Panc1 (cell line): Measurements from ENCODE around the gene HTRA3. TPM values are rescaled to one million over a fixed set of nuclear protein-coding genes. Genes with fewer than 3 reads are reported as not detected.

Experiments used
- ATAC-seq: fragments of 200-7000 bp; cut with Tn5 transposase; 2 replicates; pipeline ENCODE4 v1.9.1; 2020; ENCODE audit warnings: mild to moderate bottlenecking, moderate library complexity
- BruUV-seq: library from RNA; stranded (reverse); fragments of 400-500 nt; replicated peaks from 2 replicates; lab custom pipeline; 2021; lab: Mats Ljungman, UMichigan
- CTCF ChIA-PET: fragments of 300-600 bp; sonication (Branson Sonifier 250); formaldehyde crosslinking; loops from one replicate; lab custom pipeline; 2022; ENCODE audit warnings: antibody characterized with exemption; lab: Charles Lee
- POLR2A ChIA-PET: fragments of 300-600 bp; sonication (Branson Sonifier 250); formaldehyde crosslinking; loops from one replicate; lab custom pipeline; 2022; ENCODE audit warnings: antibody characterized with exemption; lab: Charles Lee
- DNase-seq: peaks from one replicate; pipeline ENCODE4 v3.0.0-alpha.2; 2010; ENCODE audit warnings: low read depth, low spot score
- H3K27ac ChIP-seq: 2 replicates; pipeline ENCODE4 v1.5.1; 2011; ENCODE audit warnings: mild to moderate bottlenecking, low read length, inconsistent platforms
- H3K27me3 ChIP-seq: fragments of 200-500 bp; sonication (Bioruptor generic); 2 replicates; pipeline ENCODE4 v1.6.0; 2014; ENCODE audit warnings: low read length, inconsistent platforms; ENCODE audit not compliant: control insufficient read depth, insufficient read depth
- H3K36me3 ChIP-seq: fragments of 200-500 bp; sonication (Bioruptor generic); 2 replicates; pipeline ENCODE4 v1.5.1; 2014; ENCODE audit warnings: inconsistent platforms, mild to moderate bottlenecking, low read length, moderate library complexity; ENCODE audit not compliant: control insufficient read depth, insufficient read depth
- H3K4me1 ChIP-seq: 2 replicates; pipeline ENCODE4 v1.5.1; 2011; ENCODE audit warnings: inconsistent platforms, mild to moderate bottlenecking, low read length, moderate library complexity; ENCODE audit not compliant: control insufficient read depth, insufficient read depth
- H3K4me3 ChIP-seq, 2 experiments: 2 replicates each; pipeline ENCODE4 v1.5.1; 2011 to 2012; ENCODE audit warnings: low read depth in 2 of 2, low read length in 2 of 2, mild to moderate bottlenecking in 2 of 2, inconsistent platforms in 1 of 2, moderate library complexity in 1 of 2
- H3K9me3 ChIP-seq: fragments of 200-500 bp; sonication (Bioruptor generic); 2 replicates; pipeline ENCODE4 v1.5.1; 2014; ENCODE audit warnings: low read depth, mild to moderate bottlenecking, inconsistent platforms, low read length, moderate library complexity; ENCODE audit not compliant: control insufficient read depth, insufficient read depth
- POLR2AphosphoS5 ChIP-seq: IDR thresholded peaks from 2 replicates; pipeline ENCODE4 v1.6.1; 2012; ENCODE audit warnings: mild to moderate bottlenecking, low read depth, low read length, moderate library complexity
- REST ChIP-seq, 2 experiments: IDR thresholded peaks; 2 replicates each; pipeline ENCODE4 v1.6.1; 2011 to 2012; ENCODE audit warnings: low read depth in 2 of 2, control low read depth in 1 of 2, low read length in 1 of 2, mild to moderate bottlenecking in 1 of 2, moderate library complexity in 1 of 2; ENCODE audit not compliant: insufficient read depth in 1 of 2
- SIN3A ChIP-seq: IDR thresholded peaks from 2 replicates; pipeline ENCODE4 v1.6.1; 2012; ENCODE audit warnings: low read depth, mild to moderate bottlenecking, low read length, moderate library complexity, borderline replicate concordance; ENCODE audit not compliant: insufficient read depth
- TCF7L2 ChIP-seq: IDR thresholded peaks from 2 replicates; pipeline ENCODE4 v1.6.1; 2011; ENCODE audit warnings: mild to moderate bottlenecking, low read depth, low read length, inconsistent platforms
- in situ Hi-C: cut with HindIII; loops from 2 replicates; pipeline ENCODE4 v1.10.0; 2016; ENCODE audit warnings: low sequenced_read_pairs, low pct_unique_long_range_greater_than_20kb
- intact Hi-C: fragments of 100-400 bp; cut with micrococcal nuclease; formaldehyde crosslinking; loops from one replicate; pipeline ENCODE4 v1.10.0; 2022; ENCODE audit not compliant: unreplicated experiment
- total RNA-seq: library from RNA; stranded (reverse); gene quantifications from one replicate; pipeline ENCODE4 v1.2.1, GENCODE V29; 2021; ENCODE audit not compliant: unreplicated experiment
- TF ChIP-seq, protein P1 (sequence below): fragments of 450-650 bp; IDR thresholded peaks from 2 replicates; pipeline ENCODE4 v1.5.1; 2017; ENCODE audit warnings: mild to moderate bottlenecking

Gene HTRA3
- total RNA-seq, 1 experiment from 2014 or later = 0.98 TPM

GRCh38 chr4:8320386-8320750 is 50.8 kb downstream of the HTRA3 start:
- BruUV-seq = no TSS peak

GRCh38 chr4:8321220-8321619 is 51.7 kb downstream of the HTRA3 start:
- in situ Hi-C loops = no loop called here
- Histone ChIP-seq H3K27ac (no peak overlapping the region), H3K9me3 (no peaks in the 10 kb centered on the region), H3K36me3 (no peaks in the 10 kb centered on the region), H3K4me3 (no peak overlapping the region), H3K4me1 (peaks cover under 1% of the 10 kb centered on the region; the same call in 1 of the 2 replicates), H3K27me3 (no peaks in the 10 kb centered on the region)
- BruUV-seq = no TSS peak
- ATAC-seq (no peak), DNase-seq (no peak)
- ChIA-PET CTCF (no interaction called here), POLR2A (no interaction called here)
- TF ChIP-seq POLR2AphosphoS5 (no peak), SIN3A (no peak), REST (IDR thresholded peaks at IDR 0.05; ENCODE audit: insufficient read depth in 1 of 2, low read depth in 2 of 2, low read length in 1 of 2) (no peak), TCF7L2 (no peak)
- TF ChIP-seq, protein P1, sequence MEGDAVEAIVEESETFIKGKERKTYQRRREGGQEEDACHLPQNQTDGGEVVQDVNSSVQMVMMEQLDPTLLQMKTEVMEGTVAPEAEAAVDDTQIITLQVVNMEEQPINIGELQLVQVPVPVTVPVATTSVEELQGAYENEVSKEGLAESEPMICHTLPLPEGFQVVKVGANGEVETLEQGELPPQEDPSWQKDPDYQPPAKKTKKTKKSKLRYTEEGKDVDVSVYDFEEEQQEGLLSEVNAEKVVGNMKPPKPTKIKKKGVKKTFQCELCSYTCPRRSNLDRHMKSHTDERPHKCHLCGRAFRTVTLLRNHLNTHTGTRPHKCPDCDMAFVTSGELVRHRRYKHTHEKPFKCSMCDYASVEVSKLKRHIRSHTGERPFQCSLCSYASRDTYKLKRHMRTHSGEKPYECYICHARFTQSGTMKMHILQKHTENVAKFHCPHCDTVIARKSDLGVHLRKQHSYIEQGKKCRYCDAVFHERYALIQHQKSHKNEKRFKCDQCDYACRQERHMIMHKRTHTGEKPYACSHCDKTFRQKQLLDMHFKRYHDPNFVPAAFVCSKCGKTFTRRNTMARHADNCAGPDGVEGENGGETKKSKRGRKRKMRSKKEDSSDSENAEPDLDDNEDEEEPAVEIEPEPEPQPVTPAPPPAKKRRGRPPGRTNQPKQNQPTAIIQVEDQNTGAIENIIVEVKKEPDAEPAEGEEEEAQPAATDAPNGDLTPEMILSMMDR = no peak
- intact Hi-C loops = no loop called here

More at GRCh38 chr4:8320386-8320750, 50.8 kb downstream of the HTRA3 start:
- ATAC-seq (no peak), DNase-seq (no peak)
- CTCF ChIA-PET = no interaction called here
- H3K36me3 ChIP-seq = no peaks in the 10 kb centered on the region
- POLR2A ChIA-PET = interaction anchor here (0.7 kb wide), 1 partner anchor 476 kb away, joined by 3 read pairs; no protein-coding TSS in a partner anchor
- no peak overlapping the region for H3K4me3 ChIP-seq
- no peak overlapping the region for H3K27ac ChIP-seq
- peaks cover 9% of the 10 kb centered on the region for H3K4me1 ChIP-seq
- intact Hi-C loops (no loop called here), in situ Hi-C loops (no loop called here)
- no peak for TF ChIP-seq POLR2AphosphoS5
- TF ChIP-seq, protein P1 = no peak
- no peak for TF ChIP-seq REST (IDR thresholded peaks at IDR 0.05; ENCODE audit: insufficient read depth in 1 of 2, low read depth in 2 of 2, low read length in 1 of 2)
- no peak for TF ChIP-seq SIN3A
- no peak for TF ChIP-seq TCF7L2
- no peaks in the 10 kb centered on the region for H3K9me3 ChIP-seq
- H3K27me3 ChIP-seq = no peaks in the 10 kb centered on the region
